H9 (cell line): Measurements from ENCODE around the gene TCF7L2. TPM values are rescaled to one million over a fixed set of nuclear protein-coding genes. Genes with fewer than 3 reads are reported as not detected.
A peak's percentile ranks its signal among the peaks of the same experiment; 100 is the strongest.

ENCODE experiments used
- DNase-seq: peaks from one replicate; pipeline ENCODE4 v3.0.0-alpha.2; 2017
- H2AFZ ChIP-seq: one replicate; pipeline ENCODE4 v1.6.1; 2013; ENCODE audit warnings: mild to moderate bottlenecking, low read length, control low read depth, moderate library complexity
- H2AK5ac ChIP-seq: 2 replicates; pipeline ENCODE4 v1.6.1; 2013; ENCODE audit warnings: low read length, control low read depth, mixed read lengths; ENCODE audit not compliant: insufficient read length
- H2BK120ac ChIP-seq: one replicate; pipeline ENCODE4 v1.6.1; 2013; ENCODE audit warnings: low read depth, mild to moderate bottlenecking, low read length, control low read depth, inconsistent platforms; ENCODE audit not compliant: poor library complexity, severe bottlenecking
- H2BK12ac ChIP-seq: 2 replicates; pipeline ENCODE4 v1.6.1; 2013; ENCODE audit warnings: low read length, control low read depth, mixed read lengths, low read depth; ENCODE audit not compliant: insufficient read length
- H2BK15ac ChIP-seq: 2 replicates; pipeline ENCODE4 v1.6.1; 2013; ENCODE audit warnings: low read depth, low read length, control low read depth
- H2BK20ac ChIP-seq: one replicate; pipeline ENCODE4 v1.6.1; 2013; ENCODE audit warnings: low read depth, mild to moderate bottlenecking, low read length, control low read depth, inconsistent platforms; ENCODE audit not compliant: poor library complexity, severe bottlenecking
- H2BK5ac ChIP-seq: 2 replicates; pipeline ENCODE4 v1.6.1; 2013; ENCODE audit warnings: low read length, control low read depth, mixed read lengths; ENCODE audit not compliant: insufficient read length
- H3K14ac ChIP-seq: 2 replicates; pipeline ENCODE4 v1.6.1; 2013; ENCODE audit warnings: low read length, control low read depth; ENCODE audit not compliant: insufficient read depth
- H3K18ac ChIP-seq: 2 replicates; pipeline ENCODE4 v1.6.1; 2013; ENCODE audit warnings: low read depth, mild to moderate bottlenecking, mixed read lengths, low read length, control low read depth; ENCODE audit not compliant: insufficient read length
- H3K23ac ChIP-seq: 2 replicates; pipeline ENCODE4 v1.6.1; 2013; ENCODE audit warnings: low read length, control low read depth, mixed read lengths, low read depth; ENCODE audit not compliant: insufficient read length
- H3K23me2 ChIP-seq: 2 replicates; pipeline ENCODE4 v1.6.1; 2013; ENCODE audit warnings: low read depth, mild to moderate bottlenecking, mixed read lengths, low read length, control low read depth; ENCODE audit not compliant: insufficient read length, poor library complexity, severe bottlenecking
- H3K27ac ChIP-seq: 2 replicates; pipeline ENCODE4 v1.5.1; 2013; ENCODE audit warnings: low read length, control low read depth, mixed read lengths, low read depth; ENCODE audit not compliant: insufficient read length
- H3K27me3 ChIP-seq: 2 replicates; pipeline ENCODE4 v1.6.1; 2013; ENCODE audit warnings: low read length, control low read depth, inconsistent platforms; ENCODE audit not compliant: insufficient read depth
- H3K4ac ChIP-seq: 2 replicates; pipeline ENCODE4 v1.6.1; 2013; ENCODE audit warnings: low read depth, mild to moderate bottlenecking, control low read depth, inconsistent platforms, low read length, moderate library complexity
- H3K4me1 ChIP-seq: 2 replicates; pipeline ENCODE4 v1.6.1; 2013; ENCODE audit warnings: low read length, control low read depth, inconsistent platforms; ENCODE audit not compliant: insufficient read depth
- H3K4me2 ChIP-seq: 2 replicates; pipeline ENCODE4 v1.6.1; 2013; ENCODE audit warnings: low read length, control low read depth, mixed read lengths; ENCODE audit not compliant: insufficient read length, insufficient read depth
- H3K56ac ChIP-seq: 2 replicates; pipeline ENCODE4 v1.6.1; 2013; ENCODE audit warnings: low read depth, mild to moderate bottlenecking, mixed read lengths, low read length, control low read depth; ENCODE audit not compliant: insufficient read length
- H3K79me1 ChIP-seq: 2 replicates; pipeline ENCODE4 v1.6.1; 2013; ENCODE audit warnings: low read depth, mild to moderate bottlenecking, moderate library complexity, low read length, control low read depth, inconsistent platforms; ENCODE audit not compliant: insufficient read depth, poor library complexity, severe bottlenecking
- H3K79me2 ChIP-seq: 2 replicates; pipeline ENCODE4 v1.6.1; 2013; ENCODE audit warnings: low read length, control low read depth, inconsistent platforms; ENCODE audit not compliant: insufficient read depth
- H3K9ac ChIP-seq: 2 replicates; pipeline ENCODE4 v1.6.1; 2013; ENCODE audit warnings: low read length, control low read depth, mixed read lengths; ENCODE audit not compliant: insufficient read length; ENCODE audit errors: extremely low read depth
- H3K9me3 ChIP-seq: one replicate; pipeline ENCODE4 v1.6.1; 2013; ENCODE audit warnings: low read depth, low read length, inconsistent platforms; ENCODE audit not compliant: control insufficient read depth
- H3T11ph ChIP-seq: one replicate; pipeline ENCODE4 v1.6.1; 2013; ENCODE audit warnings: mild to moderate bottlenecking, low read length, control low read depth, inconsistent platforms
- H4K20me1 ChIP-seq: one replicate; pipeline ENCODE4 v1.6.1; 2013; ENCODE audit not compliant: control insufficient read depth, insufficient read length, insufficient read depth
- H4K5ac ChIP-seq: 2 replicates; pipeline ENCODE4 v1.6.1; 2013; ENCODE audit warnings: low read depth, mild to moderate bottlenecking, mixed read lengths, low read length, control low read depth; ENCODE audit not compliant: insufficient read length
- H4K8ac ChIP-seq: replicated peaks from 2 replicates; pipeline ENCODE4 v1.6.1; 2013; ENCODE audit warnings: low read length, control low read depth, mixed read lengths, low read depth; ENCODE audit not compliant: insufficient read length
- H4K91ac ChIP-seq: 2 replicates; pipeline ENCODE4 v1.6.1; 2013; ENCODE audit warnings: low read depth, mild to moderate bottlenecking, moderate library complexity, mixed read lengths, low read length, control low read depth; ENCODE audit not compliant: insufficient read length
- H3K27ac Mint-ChIP-seq, 3 experiments: 2 replicates in 2 of 3; 3 replicates in 1 of 3; pipeline ENCODE4 v1.8.0; 2020 to 2021; ENCODE audit warnings: mixed read lengths in 3 of 3, mild to moderate bottlenecking in 1 of 3, moderate library complexity in 1 of 3
- H3K27me3 Mint-ChIP-seq: 2 replicates; pipeline ENCODE4 v1.8.0; 2021; ENCODE audit warnings: low read depth, mild to moderate bottlenecking, moderate library complexity, mixed read lengths
- H3K36me3 Mint-ChIP-seq, 3 experiments: 2 replicates in 2 of 3; 3 replicates in 1 of 3; pipeline ENCODE4 v1.8.0; 2020 to 2021; ENCODE audit warnings: low read depth in 3 of 3, mixed read lengths in 3 of 3; ENCODE audit not compliant: insufficient read depth in 1 of 3
- H3K4me1 Mint-ChIP-seq, 2 experiments: 2 replicates each; pipeline ENCODE4 v1.8.0; 2020; ENCODE audit warnings: mixed read lengths in 2 of 2
- H3K4me3 Mint-ChIP-seq, 2 experiments: 2 replicates in 1 of 2; 3 replicates in 1 of 2; pipeline ENCODE4 v1.8.0; 2020 to 2021; ENCODE audit warnings: mild to moderate bottlenecking in 2 of 2, mixed read lengths in 2 of 2, moderate library complexity in 1 of 2
- H3K9me3 Mint-ChIP-seq, 2 experiments: 2 replicates in 1 of 2; 3 replicates in 1 of 2; pipeline ENCODE4 v1.8.0; 2020; ENCODE audit warnings: mild to moderate bottlenecking in 2 of 2, mixed read lengths in 2 of 2, moderate library complexity in 1 of 2
- CTCF ChIP-seq: fragments of 200-600 bp; sonication (generic); conservative IDR thresholded peaks from 3 replicates; pipeline ENCODE4 v1.8.0; 2021; ENCODE audit warnings: antibody characterized with exemption, mild to moderate bottlenecking
- WGBS: extraction: QIAGEN DNeasy Blood & Tissue Kit; methylation state at CpG from one replicate; pipeline ENCODE4 v1.1.7; 2013; ENCODE audit warnings: missing lambda C conversion rate, low lambda C conversion rate, mixed read lengths; ENCODE audit not compliant: insufficient read length; ENCODE audit errors: extremely low coverage; 5-methylcytosine and 5-hydroxymethylcytosine counted together
- total RNA-seq: library from RNA; stranded (reverse); gene quantifications from 2 replicates; pipeline ENCODE4 v1.2.1, GENCODE V29; 2021

TCF7L2 gene
- total RNA-seq, 1 experiment from 2014 or later: 71.1 TPM

GRCh38 chr10:113019096-113019495, 69.0 kb downstream of the TCF7L2 start:
- TF ChIP-seq CTCF: no peak
- Histone ChIP-seq H2BK5ac (no peak overlapping the region), H3K56ac (no peak overlapping the region), H2BK12ac (no peak overlapping the region), H2BK15ac (no peak overlapping the region), H3K4me2 (no peak overlapping the region), H4K8ac (no peak overlapping the region), H3T11ph (no peak overlapping the region), H3K9me3 (no peaks in the 10 kb centered on the region), H3K27ac (no peak overlapping the region), H3K79me2 (peaks cover 54% of the 10 kb centered on the region; the same call in 1 of the 2 replicates), H2AFZ (no peak overlapping the region), H3K79me1 (peaks cover 24% of the 10 kb centered on the region), H4K5ac (no peak overlapping the region), H3K18ac (no peak overlapping the region), H3K4me1 (peaks cover 14% of the 10 kb centered on the region; the same call in 1 of the 2 replicates), H3K27me3 (no peaks in the 10 kb centered on the region), H2BK20ac (no peak overlapping the region), H3K9ac (no peak overlapping the region), H3K23me2 (no peaks in the 10 kb centered on the region), H2AK5ac (no peak overlapping the region), H4K91ac (no peak overlapping the region), H3K4ac (no peak overlapping the region), H3K23ac (no peak overlapping the region), H3K14ac (no peak overlapping the region), H4K20me1 (no peaks in the 10 kb centered on the region), H2BK120ac (no peak overlapping the region)
- peak overlapping the region; percentile 93 to 96 (median 95); a peak in 5 of 7 replicates for H3K27ac Mint-ChIP-seq
- no peaks in the 10 kb centered on the region for H3K9me3 Mint-ChIP-seq
- no CpG with 5 or more reads among the region's 8 CpGs for WGBS
- H3K4me3 Mint-ChIP-seq: 0 out of 5 replicates have a peak overlapping the region, but pooled peaks of 1 of the 2 experiments have one; percentile 23
- DNase-seq: no peak
- H3K36me3 Mint-ChIP-seq: peaks cover 0 to 30% (median 16%) of the 10 kb centered on the region in 3 experiments; a peak in 6 of 7 replicates
- H3K4me1 Mint-ChIP-seq: peaks cover 58 to 70% of the 10 kb centered on the region in 2 experiments
- no peaks in the 10 kb centered on the region for H3K27me3 Mint-ChIP-seq
